Thyroid gland (tissue), 4 donors: ENCODE results near the gene CNRIP1.

ENCODE experiments used
- POLR2A ChIP-seq, 2 donors: fragments of 450-650 bp; IDR thresholded peaks; one replicate each; pipeline ENCODE4 v1.6.1; 2017; ENCODE audit warnings: antibody characterized with exemption in 2 of 2, mild to moderate bottlenecking in 2 of 2, moderate library complexity in 1 of 2
- TF ChIP-seq, protein P1 (sequence below), 6 experiments: fragments of 200-600 bp in 3 of 6; fragments of 450-650 bp in 3 of 6; sonication (generic) in 3 of 6; IDR thresholded peaks; one replicate each; pipeline ENCODE4 v1.5.1; 2016 to 2019; ENCODE audit warnings: antibody characterized with exemption in 6 of 6, mild to moderate bottlenecking in 2 of 6, inconsistent platforms in 1 of 6, moderate library complexity in 1 of 6

DNA sequence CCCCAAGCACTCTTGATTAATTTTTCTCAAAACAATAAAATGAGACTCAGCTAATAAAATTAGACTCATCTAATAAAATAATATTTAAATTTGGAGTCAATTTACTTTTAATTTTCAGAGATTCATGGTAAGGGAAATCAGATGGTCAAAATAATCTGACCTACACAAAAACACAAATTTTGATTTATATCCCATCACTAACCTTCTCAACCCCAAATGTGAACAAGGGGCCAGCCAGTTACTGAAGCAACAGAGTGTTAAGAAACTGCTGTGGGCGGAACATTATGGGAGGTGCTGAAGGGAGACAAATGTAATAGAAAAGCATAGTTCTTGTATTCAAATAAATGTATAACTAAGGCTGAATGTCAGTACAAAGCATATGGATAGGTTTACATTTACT is 39.0 kb downstream of the CNRIP1 start:
- TF ChIP-seq, protein P1, sequence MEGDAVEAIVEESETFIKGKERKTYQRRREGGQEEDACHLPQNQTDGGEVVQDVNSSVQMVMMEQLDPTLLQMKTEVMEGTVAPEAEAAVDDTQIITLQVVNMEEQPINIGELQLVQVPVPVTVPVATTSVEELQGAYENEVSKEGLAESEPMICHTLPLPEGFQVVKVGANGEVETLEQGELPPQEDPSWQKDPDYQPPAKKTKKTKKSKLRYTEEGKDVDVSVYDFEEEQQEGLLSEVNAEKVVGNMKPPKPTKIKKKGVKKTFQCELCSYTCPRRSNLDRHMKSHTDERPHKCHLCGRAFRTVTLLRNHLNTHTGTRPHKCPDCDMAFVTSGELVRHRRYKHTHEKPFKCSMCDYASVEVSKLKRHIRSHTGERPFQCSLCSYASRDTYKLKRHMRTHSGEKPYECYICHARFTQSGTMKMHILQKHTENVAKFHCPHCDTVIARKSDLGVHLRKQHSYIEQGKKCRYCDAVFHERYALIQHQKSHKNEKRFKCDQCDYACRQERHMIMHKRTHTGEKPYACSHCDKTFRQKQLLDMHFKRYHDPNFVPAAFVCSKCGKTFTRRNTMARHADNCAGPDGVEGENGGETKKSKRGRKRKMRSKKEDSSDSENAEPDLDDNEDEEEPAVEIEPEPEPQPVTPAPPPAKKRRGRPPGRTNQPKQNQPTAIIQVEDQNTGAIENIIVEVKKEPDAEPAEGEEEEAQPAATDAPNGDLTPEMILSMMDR (IDR thresholded peaks at IDR 0.05) = no peak
- TF ChIP-seq POLR2A (IDR thresholded peaks at IDR 0.05) = no peak
